Endothelial cell of umbilical vein (primary cell): Measurements from ENCODE around the gene SNX30.
A peak's percentile ranks its signal among the peaks of the same experiment; 100 is the strongest.

Experiments used
- CTCF ChIP-seq, 2 donors: IDR thresholded peaks; 1 replicate in 1 of 2; 2 replicates in 1 of 2; pipeline ENCODE4 v1.5.1; 2011; ENCODE audit warnings: low read length in 2 of 2, mild to moderate bottlenecking in 2 of 2, moderate library complexity in 2 of 2, control low read depth in 1 of 2, inconsistent platforms in 1 of 2, low read depth in 1 of 2; ENCODE audit not compliant: insufficient read depth in 1 of 2; ENCODE audit errors: extremely low read depth in 1 of 2
- EZH2 ChIP-seq: IDR thresholded peaks from 2 replicates; pipeline ENCODE4 v1.6.1; 2012; ENCODE audit warnings: borderline replicate concordance, low read depth, mild to moderate bottlenecking, moderate library complexity, low read length, inconsistent platforms; ENCODE audit not compliant: severe bottlenecking
- FOS ChIP-seq: IDR thresholded peaks from 2 replicates; pipeline ENCODE4 v1.6.1; 2011; ENCODE audit warnings: mild to moderate bottlenecking, low read length, moderate library complexity, borderline replicate concordance; ENCODE audit not compliant: insufficient read depth
- GATA2 ChIP-seq: IDR thresholded peaks from 2 replicates; pipeline ENCODE4 v1.7.0; 2011; ENCODE audit warnings: low read depth, mild to moderate bottlenecking, moderate library complexity, mixed read lengths, low read length; ENCODE audit not compliant: insufficient read length, insufficient read depth
- JUN ChIP-seq: IDR thresholded peaks from 2 replicates; pipeline ENCODE4 v1.6.1; 2011; ENCODE audit warnings: borderline replicate concordance, low read depth; ENCODE audit not compliant: insufficient read length, insufficient read depth
- MAX ChIP-seq: IDR thresholded peaks from 2 replicates; pipeline ENCODE4 v1.6.1; 2011; ENCODE audit not compliant: insufficient read depth, insufficient read length
- MYC ChIP-seq: IDR thresholded peaks from one replicate; pipeline ENCODE4 v1.6.1; 2011; ENCODE audit warnings: mild to moderate bottlenecking, low read depth, low read length
- POLR2A ChIP-seq: IDR thresholded peaks from 2 replicates; pipeline ENCODE4 v1.6.1; 2012; ENCODE audit warnings: low read depth, mild to moderate bottlenecking, control low read depth, low read length
- POLR2AphosphoS5 ChIP-seq: IDR thresholded peaks from 2 replicates; pipeline ENCODE4 v1.6.1; 2012; ENCODE audit warnings: low read depth, mild to moderate bottlenecking, control low read depth, low read length, moderate library complexity; ENCODE audit not compliant: insufficient read depth

GRCh38 chr9:112890106-112891081 lies 139.8 kb downstream of the SNX30 start, which contains the start of gene SLC46A2:
- no peak for TF ChIP-seq CTCF (IDR thresholded peaks at IDR 0.05; ENCODE audit: extremely low read depth in 1 of 2, insufficient read depth in 1 of 2, low read depth in 1 of 2, low read length in 2 of 2)
- no peak for TF ChIP-seq FOS
- TF ChIP-seq POLR2A = no peak
- TF ChIP-seq EZH2 = peak; percentile 20
- TF ChIP-seq POLR2AphosphoS5 = no peak
- no peak for TF ChIP-seq MAX
- TF ChIP-seq GATA2 = no peak
- no peak for TF ChIP-seq JUN
- TF ChIP-seq MYC = no peak
